Common myeloid progenitor, CD34-positive (primary cell): ENCODE measurements around the gene CD46.

Source experiments
- CTCF ChIA-PET: fragments of 350-600 bp; sonication (Branson Sonifier 250); formaldehyde crosslinking; loops from one replicate; lab custom pipeline; 2021; ENCODE audit warnings: antibody characterized with exemption; lab: Charles Lee
- POLR2A ChIA-PET: fragments of 350-600 bp; sonication (Branson Sonifier 250); formaldehyde crosslinking; loops from one replicate; lab custom pipeline; 2021; ENCODE audit warnings: antibody characterized with exemption; lab: Charles Lee
- DNase-seq, 3 donors: peaks; one replicate each; pipeline versions ENCODE4 v3.0.0 to v3.0.0-alpha.2; 2013
- H3K27ac ChIP-seq, 2 experiments: 1 replicate in 1 of 2; 2 replicates in 1 of 2; pipeline ENCODE4 v1.7.0; 2013; ENCODE audit warnings: inconsistent platforms in 2 of 2, low read length in 2 of 2, mild to moderate bottlenecking in 2 of 2, low read depth in 1 of 2, moderate library complexity in 1 of 2; ENCODE audit not compliant: severe bottlenecking in 2 of 2, insufficient read depth in 1 of 2, poor library complexity in 1 of 2
- H3K27me3 ChIP-seq, 5 experiments: replicated peaks in 2 of 5; 1 replicate in 3 of 5; 2 replicates in 2 of 5; pipeline versions ENCODE4 v1.6.1 to v1.7.0; 2013; ENCODE audit warnings: low read length in 4 of 5, mild to moderate bottlenecking in 2 of 5, moderate library complexity in 2 of 5, inconsistent platforms in 1 of 5; ENCODE audit not compliant: insufficient read depth in 5 of 5, control insufficient read depth in 4 of 5
- H3K36me3 ChIP-seq, 4 experiments: 1 replicate in 2 of 4; 2 replicates in 2 of 4; pipeline versions ENCODE4 v1.6.1 to v1.7.0; 2013; ENCODE audit warnings: low read length in 3 of 4, control low read depth in 1 of 4, mild to moderate bottlenecking in 1 of 4; ENCODE audit not compliant: control insufficient read depth in 4 of 4, insufficient read depth in 4 of 4
- H3K4me1 ChIP-seq, 4 experiments: 1 replicate in 3 of 4; 2 replicates in 1 of 4; pipeline versions ENCODE4 v1.6.1 to v1.7.1; 2013; ENCODE audit warnings: low read length in 3 of 4, mild to moderate bottlenecking in 3 of 4, control low read depth in 1 of 4, inconsistent platforms in 1 of 4, moderate library complexity in 1 of 4; ENCODE audit not compliant: control insufficient read depth in 4 of 4, insufficient read depth in 4 of 4; ENCODE audit errors: control extremely low read depth in 1 of 4
- H3K4me3 ChIP-seq, 7 experiments: 1 replicate in 4 of 7; 2 replicates in 3 of 7; pipeline versions ENCODE4 v1.5.1 to v1.7.0; 2013; ENCODE audit warnings: mild to moderate bottlenecking in 7 of 7, low read length in 6 of 7, moderate library complexity in 6 of 7, inconsistent platforms in 2 of 7, low read depth in 2 of 7, control low read depth in 1 of 7; ENCODE audit not compliant: insufficient read depth in 4 of 7, control insufficient read depth in 1 of 7; ENCODE audit errors: extremely low read depth in 1 of 7
- H3K9me3 ChIP-seq, 5 experiments: 1 replicate in 4 of 5; 2 replicates in 1 of 5; pipeline versions ENCODE4 v1.6.1 to v1.7.1; 2013; ENCODE audit warnings: low read length in 4 of 5, mild to moderate bottlenecking in 2 of 5, inconsistent platforms in 1 of 5, low read depth in 1 of 5, moderate library complexity in 1 of 5; ENCODE audit not compliant: control insufficient read depth in 4 of 5, insufficient read depth in 2 of 5; ENCODE audit errors: control extremely low read depth in 1 of 5
- WGBS: methylation state at CpG from one replicate; pipeline ENCODE4 v1.1.5; 2013; ENCODE audit not compliant: insufficient coverage; 5-methylcytosine and 5-hydroxymethylcytosine counted together

Gene CD46

DNA sequence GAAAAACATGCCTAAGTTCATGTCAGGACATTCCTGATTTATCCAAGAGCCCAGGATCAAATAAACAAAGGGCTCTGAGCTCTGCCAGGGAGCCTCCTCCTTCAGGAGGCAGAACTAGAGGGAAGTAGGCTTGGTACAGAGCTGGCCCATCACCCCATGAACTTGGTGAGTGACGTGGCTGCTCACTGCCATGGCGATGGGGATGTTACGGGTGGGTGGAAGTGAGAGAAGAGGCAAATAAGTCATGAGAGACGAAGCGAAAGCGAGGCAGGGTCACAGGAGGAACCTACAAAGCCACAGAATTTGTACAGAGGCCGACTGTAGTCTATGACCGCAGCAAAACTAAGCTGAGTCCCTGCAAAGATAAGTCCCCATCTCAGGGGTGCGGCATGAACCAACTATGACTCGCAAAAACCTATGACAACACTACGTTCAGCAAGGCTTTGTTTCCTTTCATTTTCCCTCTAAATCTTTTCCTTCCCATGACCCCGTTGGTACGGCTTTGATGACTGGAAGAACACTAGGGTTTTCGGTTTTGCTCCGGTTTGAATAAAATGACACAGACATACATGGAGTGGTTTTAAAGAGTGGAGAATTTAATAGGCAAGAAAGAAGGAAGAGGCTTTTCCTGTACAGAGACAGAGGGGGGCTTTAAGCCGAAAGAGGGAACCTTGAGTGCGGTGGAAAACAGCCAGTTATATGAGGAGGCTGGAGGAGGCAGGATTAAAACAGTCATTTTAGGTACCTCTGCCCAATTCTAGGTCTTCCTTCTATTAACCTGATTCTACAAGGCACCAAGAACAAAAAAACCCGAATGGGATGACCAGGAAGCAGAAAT, 74.1 kb downstream of the CD46 start:
- 0% methylated on average over 12 of the region's 18 CpGs for WGBS
- Histone ChIP-seq H3K4me1 (peaks cover 39 to 84% (median 72%) of the 10 kb centered on the region in 4 experiments), H3K9me3 (no peaks in the 10 kb centered on the region), H3K4me3 (peak overlapping the region in 6 of 7 experiments; percentile 36 to 73 (median 63)), H3K27ac (peak overlapping the region; percentile 81 to 91), H3K36me3 (peaks cover 0 to 31% (median 3%) of the 10 kb centered on the region in 4 experiments), H3K27me3 (no peaks in the 10 kb centered on the region)
- peak; percentile 92 to 99 (median 98) for DNase-seq
- ChIA-PET POLR2A (interaction anchor here (0.5 to 1.0 kb wide), 3 partner anchors 42 to 78 kb away, joined by 3 to 4 read pairs (median 3); no protein-coding TSS in a partner anchor), CTCF (interaction anchor here (0.6 to 35.8 kb wide), 10 partner anchors 9 to 172 kb away, joined by 3 to 1057 read pairs (median 10); no protein-coding TSS in a partner anchor)

DNA sequence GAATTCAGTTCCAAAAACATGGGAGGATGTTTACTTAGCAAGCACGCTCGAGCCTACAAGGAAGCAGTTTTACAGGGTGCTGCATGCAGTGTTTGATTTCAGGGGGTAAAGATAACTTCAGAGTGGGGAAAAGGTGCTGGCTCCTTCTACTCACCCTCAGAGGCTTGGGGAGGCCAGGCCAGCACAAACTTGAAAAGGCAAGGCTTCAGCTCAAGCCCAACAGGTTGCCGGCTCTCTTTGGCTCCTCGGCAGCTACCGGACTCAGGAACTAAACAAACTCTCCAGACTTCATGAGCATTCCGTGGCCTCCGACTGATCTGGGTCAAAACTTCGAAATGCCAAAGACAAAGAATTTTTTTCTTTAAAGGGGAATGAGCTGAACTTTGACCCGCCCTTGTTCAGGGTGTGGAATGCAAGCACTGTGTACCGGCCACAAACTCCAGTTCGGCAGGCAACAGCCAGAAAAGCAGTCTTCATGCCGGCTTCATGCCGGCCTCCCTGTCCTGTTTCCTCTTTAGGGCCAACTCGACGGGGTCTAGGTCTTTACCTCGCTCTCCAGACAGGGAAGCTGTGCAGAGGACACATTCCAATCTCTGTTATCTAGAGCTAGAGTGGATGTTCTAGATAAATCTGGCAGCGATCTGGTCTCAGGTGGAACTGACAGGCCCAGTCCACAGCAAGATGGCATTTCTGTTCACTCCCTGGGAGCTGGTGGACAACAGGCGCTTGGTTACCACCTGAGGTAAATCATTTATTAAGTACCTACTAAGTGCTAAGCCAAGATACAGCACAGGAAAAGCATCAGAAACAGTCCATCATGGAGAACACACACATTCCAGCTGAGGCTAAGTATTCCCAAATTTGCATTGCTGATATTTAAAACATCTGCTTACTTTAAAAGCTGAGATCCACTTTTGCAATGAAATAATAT, 75.0 kb downstream of the CD46 start:
- Histone ChIP-seq H3K4me3 (peak overlapping the region in 6 of 7 experiments; percentile 36 to 73 (median 63)), H3K4me1 (peaks cover 41 to 85% (median 80%) of the 10 kb centered on the region in 4 experiments), H3K27ac (peak overlapping the region; percentile 81 to 91), H3K27me3 (no peaks in the 10 kb centered on the region), H3K9me3 (no peaks in the 10 kb centered on the region), H3K36me3 (peaks cover 0 to 31% (median 0%) of the 10 kb centered on the region in 4 experiments)
- POLR2A ChIA-PET: interaction anchor here (0.5 to 1.3 kb wide), 3 partner anchors 42 to 78 kb away, joined by 3 to 4 read pairs (median 3); no protein-coding TSS in a partner anchor
- WGBS: 87% methylated on average over 11 of the region's 18 CpGs
- no peak for DNase-seq
- CTCF ChIA-PET: interaction anchor here (0.7 to 35.8 kb wide), 15 partner anchors 10 to 171 kb away, joined by 3 to 1057 read pairs (median 6); no protein-coding TSS in a partner anchor

DNA sequence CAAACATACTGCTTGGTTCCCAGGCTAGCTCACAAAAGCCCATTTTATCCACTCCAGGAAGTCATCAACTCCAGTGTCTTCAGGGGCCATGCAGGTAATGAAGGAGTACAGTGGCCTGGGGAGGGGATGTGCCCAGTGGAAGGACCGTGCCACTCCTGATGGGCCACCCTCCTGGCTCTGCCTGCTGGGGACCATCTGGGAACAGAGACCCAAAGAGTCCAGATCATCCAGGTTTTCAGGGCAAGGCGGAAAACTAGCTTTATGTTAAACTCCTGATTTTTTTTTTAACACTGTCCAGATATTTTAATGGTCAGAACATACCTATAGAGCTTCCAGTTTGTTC, 75.6 kb downstream of the CD46 start:
- Histone ChIP-seq H3K4me1 (peaks cover 48 to 85% (median 83%) of the 10 kb centered on the region in 4 experiments), H3K27ac (peak overlapping the region in 1 of 2 experiments; percentile 91), H3K9me3 (no peaks in the 10 kb centered on the region), H3K27me3 (no peaks in the 10 kb centered on the region), H3K36me3 (peaks cover 0 to 25% (median 0%) of the 10 kb centered on the region in 4 experiments), H3K4me3 (no peak overlapping the region)
- CTCF ChIA-PET: interaction anchor here (0.7 to 35.8 kb wide), 12 partner anchors 9 to 170 kb away, joined by 3 to 1057 read pairs (median 6); no protein-coding TSS in a partner anchor
- no peak for DNase-seq
- POLR2A ChIA-PET: interaction anchor here (1.3 kb wide), 1 partner anchor 41 kb away, joined by 3 read pairs; no protein-coding TSS in a partner anchor
- no CpG with 5 or more reads among the region's 2 CpGs for WGBS

DNA sequence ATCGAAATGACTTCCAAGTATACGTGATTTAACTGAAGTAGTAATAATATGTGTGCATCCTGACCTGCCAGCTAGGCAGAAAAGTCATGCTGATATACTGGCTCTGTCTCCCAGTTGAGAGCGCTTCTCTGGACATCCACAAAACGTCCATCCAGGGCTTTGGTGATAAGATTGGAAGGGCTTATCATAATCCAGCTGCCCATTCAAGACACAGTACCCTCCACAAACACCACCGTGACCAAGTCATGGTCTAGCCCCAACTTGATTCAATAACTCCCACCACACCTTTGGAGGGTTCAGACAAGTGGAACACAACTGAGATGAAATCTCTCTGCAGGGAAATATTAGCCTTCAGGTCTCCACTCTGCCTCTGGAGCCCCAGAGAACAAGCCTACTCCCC, 76.2 kb downstream of the CD46 start:
- ChIA-PET POLR2A (interaction anchor here (1.3 to 1.9 kb wide), 2 partner anchors 20 to 41 kb away, joined by 3 to 4 read pairs; no protein-coding TSS in a partner anchor), CTCF (interaction anchor here (1.0 to 35.8 kb wide), 8 partner anchors 9 to 135 kb away, joined by 3 to 1057 read pairs (median 8); no protein-coding TSS in a partner anchor)
- Histone ChIP-seq H3K36me3 (peaks cover 0 to 19% (median 0%) of the 10 kb centered on the region in 4 experiments), H3K27me3 (no peaks in the 10 kb centered on the region), H3K4me1 (peaks cover 52 to 87% (median 86%) of the 10 kb centered on the region in 4 experiments), H3K27ac (peak overlapping the region in 1 of 2 experiments; percentile 35), H3K9me3 (no peaks in the 10 kb centered on the region), H3K4me3 (peak overlapping the region in 1 of 7 experiments; percentile 30)
- DNase-seq: no peak
- 84% methylated on average over 5 of the region's 5 CpGs for WGBS

DNA sequence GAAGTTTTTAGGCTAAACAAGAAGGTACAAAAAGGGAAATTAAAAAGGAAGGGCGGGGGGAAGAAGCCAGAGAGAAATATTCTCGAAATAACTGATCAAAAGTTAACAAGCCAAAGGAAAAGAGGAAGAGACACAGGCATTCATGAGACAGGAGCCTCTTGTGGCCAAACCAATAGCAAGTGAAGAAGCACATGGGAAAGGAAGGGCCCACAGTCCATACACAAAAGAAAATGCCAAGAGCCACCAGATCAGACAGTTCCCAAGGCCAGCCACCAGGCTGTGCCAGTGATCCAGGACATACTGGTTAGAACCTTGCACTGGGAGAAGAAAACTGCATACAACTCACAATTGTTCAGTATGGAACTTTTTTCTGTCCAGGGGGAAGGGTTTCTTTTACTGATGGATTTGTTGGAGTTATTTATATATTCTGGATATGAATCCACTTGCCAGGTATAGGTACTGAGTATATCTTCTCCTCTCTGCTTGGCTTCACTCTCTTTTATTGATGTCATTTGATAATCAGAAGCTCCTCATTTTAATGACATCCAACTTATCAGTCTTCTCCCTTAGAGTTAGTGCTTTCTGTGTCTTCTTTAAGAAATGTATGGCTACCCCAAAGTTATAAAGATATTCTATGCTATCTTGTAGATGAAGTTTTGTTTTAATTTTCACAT, 76.8 kb downstream of the CD46 start:
- Histone ChIP-seq H3K27ac (peak overlapping the region in 1 of 2 experiments; percentile 37), H3K4me1 (peaks cover 54 to 92% (median 87%) of the 10 kb centered on the region in 4 experiments), H3K36me3 (peaks cover 0 to 19% (median 0%) of the 10 kb centered on the region in 4 experiments), H3K4me3 (peak overlapping the region in 1 of 7 experiments; percentile 30), H3K27me3 (no peaks in the 10 kb centered on the region), H3K9me3 (no peaks in the 10 kb centered on the region)
- DNase-seq: peak; percentile 96
- 0% methylated on average over 2 of the region's 2 CpGs for WGBS
- ChIA-PET CTCF (interaction anchor here (0.7 to 35.8 kb wide), 19 partner anchors 10 to 167 kb away, joined by 3 to 1057 read pairs (median 6); no protein-coding TSS in a partner anchor), POLR2A (interaction anchor here (1.1 to 1.9 kb wide), 2 partner anchors 19 to 57 kb away, joined by 4 read pairs; no protein-coding TSS in a partner anchor)

DNA sequence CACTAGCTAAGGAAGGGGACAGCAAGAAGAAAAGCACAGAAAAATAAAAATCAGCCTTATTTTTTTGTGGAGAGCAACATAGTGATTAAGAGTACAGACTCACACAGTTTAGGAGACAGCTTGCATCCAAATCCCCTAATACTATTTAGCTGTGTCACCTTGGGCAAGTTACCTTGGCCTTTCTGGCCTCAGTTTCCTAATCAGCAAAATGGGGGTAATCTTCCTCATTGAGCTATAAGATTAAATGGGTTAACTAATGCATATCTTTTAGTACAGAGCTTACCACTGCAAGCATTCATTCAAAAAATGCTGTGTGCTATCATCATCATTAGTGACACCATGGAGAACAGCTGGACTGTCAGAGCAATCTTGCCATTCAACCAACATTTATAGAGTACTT, 77.7 kb downstream of the CD46 start:
- Histone ChIP-seq H3K27ac (peak overlapping the region in 1 of 2 experiments; percentile 37), H3K27me3 (no peaks in the 10 kb centered on the region), H3K9me3 (no peaks in the 10 kb centered on the region), H3K4me3 (no peak overlapping the region), H3K36me3 (peaks cover 0 to 22% (median 0%) of the 10 kb centered on the region in 4 experiments), H3K4me1 (peaks cover 50 to 92% (median 88%) of the 10 kb centered on the region in 4 experiments)
- DNase-seq: no peak
- CTCF ChIA-PET: interaction anchor here (0.7 to 35.8 kb wide), 20 partner anchors 11 to 264 kb away, joined by 3 to 1057 read pairs (median 6); no protein-coding TSS in a partner anchor
- POLR2A ChIA-PET: interaction anchor here (1.1 to 1.9 kb wide), 2 partner anchors 18 to 56 kb away, joined by 4 read pairs; no protein-coding TSS in a partner anchor
